Measurements from ENCODE around the gene UST.

Gene UST

DNA sequence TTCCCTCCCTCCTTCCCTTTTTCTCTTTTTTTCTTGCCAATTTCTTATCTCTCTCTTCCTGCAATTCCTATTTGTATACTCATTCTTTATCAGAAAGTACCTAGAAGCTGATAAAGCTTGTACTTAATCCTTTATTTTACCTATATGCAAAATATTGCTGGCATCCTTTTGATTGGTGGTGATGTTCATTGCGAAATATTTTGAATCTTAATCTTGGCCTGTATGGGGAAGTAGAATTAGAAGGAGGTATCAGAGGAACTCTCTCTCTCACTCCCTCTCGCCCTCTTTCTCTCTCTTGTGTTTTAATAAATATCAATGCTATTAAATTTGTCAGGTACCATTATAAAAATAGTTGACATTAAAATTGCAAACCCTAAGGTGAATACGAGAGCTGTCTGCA, 52.8 kb downstream of the UST start:
- no peak for DNase-seq

DNA sequence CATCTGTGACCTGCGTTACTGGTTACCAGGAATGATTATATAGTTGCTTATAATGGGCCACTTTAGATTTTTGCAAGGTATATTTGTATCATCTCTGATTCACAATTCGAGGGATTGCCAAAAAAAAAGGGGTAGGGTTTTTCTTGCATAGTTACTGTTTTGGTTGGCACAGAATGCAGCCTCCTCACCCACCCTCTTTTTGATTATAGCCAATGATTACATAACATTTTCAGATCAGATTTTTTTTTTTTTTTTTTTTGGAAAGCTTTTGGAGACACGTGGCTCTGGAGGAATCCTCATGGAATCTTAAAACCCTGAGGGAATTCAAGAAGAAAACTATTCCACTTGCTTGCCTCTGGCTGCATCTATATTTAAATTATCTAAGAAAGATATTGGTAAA, 53.7 kb downstream of the UST start:
- DNase-seq: no peak

DNA sequence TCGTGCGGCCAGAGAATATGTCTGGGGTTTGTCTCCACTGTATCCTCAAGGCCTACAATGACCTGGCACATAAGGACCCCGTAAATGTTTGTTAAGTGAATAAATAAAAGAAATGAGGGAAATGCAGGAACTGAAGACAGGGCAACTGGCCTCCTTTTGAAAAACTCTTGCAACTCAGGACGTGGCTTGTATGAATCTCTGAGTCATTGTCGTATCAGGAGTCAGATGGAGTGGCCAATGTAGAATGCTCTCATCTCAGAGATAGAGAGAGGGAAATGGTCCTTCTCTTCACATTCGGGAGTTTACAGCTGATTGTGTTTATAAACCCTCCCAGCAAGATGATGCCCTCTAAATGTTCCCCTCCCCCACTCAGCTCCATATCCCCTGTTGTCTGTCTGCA, 57.1 kb downstream of the UST start:
- no peak for DNase-seq

DNA sequence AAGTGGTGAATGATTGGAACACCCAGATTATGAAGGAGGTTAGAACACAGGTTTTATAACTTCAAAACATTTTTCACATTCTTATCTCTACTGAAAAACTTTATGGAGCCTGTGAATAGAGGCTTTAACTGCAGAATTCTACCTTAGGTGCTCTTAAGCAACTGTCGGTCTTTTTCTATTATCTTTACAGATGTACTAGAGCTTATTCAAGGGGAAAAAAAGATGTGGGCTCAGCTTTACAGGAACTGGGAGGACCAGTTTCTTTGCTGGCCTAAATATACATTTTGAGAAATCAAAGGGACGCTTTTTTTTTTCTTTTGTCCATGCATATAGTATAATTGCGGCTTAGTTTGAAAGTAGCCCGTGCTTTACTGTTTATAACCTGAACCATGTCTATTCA, 58.9 kb downstream of the UST start:
- DNase-seq: no peak

- no peak for DNase-seq
Observed at GRCh38 chr6:148807784-148808183, 61.0 kb downstream of the UST start.

DNA sequence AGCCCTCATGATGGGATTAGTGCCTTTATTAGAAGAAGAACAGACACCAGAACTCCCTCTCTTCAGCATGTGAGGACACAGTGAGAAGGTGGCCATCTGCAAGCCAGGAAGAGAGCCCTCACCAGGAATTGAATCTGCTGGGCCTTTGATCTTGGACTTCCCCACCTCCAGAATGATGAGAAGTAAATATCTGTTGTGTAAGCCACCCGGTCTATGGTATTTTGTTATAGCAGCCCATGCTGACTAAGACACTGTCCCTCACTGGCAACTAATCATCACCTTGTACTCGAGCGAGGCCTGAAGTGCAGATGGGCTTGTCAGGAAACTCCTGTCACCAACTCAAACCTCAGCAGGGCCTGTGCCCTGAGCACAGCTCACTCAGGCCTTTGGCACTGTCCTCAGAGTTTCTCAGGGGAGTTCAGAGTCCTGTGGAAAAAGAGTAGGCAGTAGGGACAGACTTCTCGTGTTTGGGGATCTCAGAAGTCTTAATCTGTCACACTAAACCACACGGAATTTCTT, 62.0 kb downstream of the UST start:
- DNase-seq: no peak

- DNase-seq: no peak
Observed at GRCh38 chr6:148811459-148811858, 64.6 kb downstream of the UST start.

GRCh38 chr6:148814082-148814790, 67.4 kb downstream of the UST start:
- DNase-seq: no peak

- DNase-seq: no peak
Observed at GRCh38 chr6:148814869-148815268, 68.0 kb downstream of the UST start.

DNA sequence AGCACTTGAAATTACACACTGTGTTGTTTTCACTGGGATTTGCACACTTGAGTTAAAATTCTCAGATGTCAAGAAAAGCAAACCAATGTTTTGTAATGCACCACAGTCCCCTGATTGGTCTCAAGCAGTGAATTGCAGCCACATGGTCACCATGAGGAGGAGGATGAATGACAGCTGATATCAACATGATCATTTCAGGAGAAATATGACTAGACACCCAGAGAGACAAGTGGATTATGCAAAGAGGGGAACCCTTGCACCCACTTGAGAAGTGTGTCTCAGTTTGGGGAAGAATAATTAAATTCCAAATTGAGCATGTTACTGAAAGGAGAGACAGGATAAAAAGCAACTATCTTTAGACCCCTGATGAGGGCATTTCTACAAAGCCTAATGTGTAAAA, 69.3 kb downstream of the UST start:
- DNase-seq: no peak

GRCh38 chr6:148817689-148818088, 70.9 kb downstream of the UST start:
- no peak for DNase-seq

- DNase-seq: no peak
Observed at GRCh38 chr6:148818939-148819575, 72.2 kb downstream of the UST start.

- DNase-seq: no peak
Observed at GRCh38 chr6:148819852-148820251, 73.0 kb downstream of the UST start.

DNA sequence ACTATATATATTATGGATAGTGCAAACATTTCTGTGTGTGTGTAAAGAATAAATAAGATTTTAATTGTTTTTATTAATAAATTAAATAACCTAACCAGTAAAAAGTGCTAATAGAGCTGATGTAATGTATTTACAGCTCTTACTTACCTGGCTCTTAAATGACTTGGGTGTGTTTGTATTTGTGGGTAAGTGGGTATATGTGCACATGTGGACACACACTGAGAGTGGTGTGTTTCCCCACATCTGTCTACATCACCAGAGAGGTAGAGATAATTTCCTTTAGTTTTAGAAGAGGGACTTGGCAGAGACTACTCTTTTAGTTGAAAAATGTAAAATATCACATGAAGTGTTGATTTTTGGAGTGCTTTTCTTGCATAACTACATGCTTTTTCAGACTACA, 76.0 kb downstream of the UST start:
- no peak for DNase-seq

- DNase-seq: no peak
Observed at GRCh38 chr6:148824291-148824690, 77.5 kb downstream of the UST start.

DNA sequence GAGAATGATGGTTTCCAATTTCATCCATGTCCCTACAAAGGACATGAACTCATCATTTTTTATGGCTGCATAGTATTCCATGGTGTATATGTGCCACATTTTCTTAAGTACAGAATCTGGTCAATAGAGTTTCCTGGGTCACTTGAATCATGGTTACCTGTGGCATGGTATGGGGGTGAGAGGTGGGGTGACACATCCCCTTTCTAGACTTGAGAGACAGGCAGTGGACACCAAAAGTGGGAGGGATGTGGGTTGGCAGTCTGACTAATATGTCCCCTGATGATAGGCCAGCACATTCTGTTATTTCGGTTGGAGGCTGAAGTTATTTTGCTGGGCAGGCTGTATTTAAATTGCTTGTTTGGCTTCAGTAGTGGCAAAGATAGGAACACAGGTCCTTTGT, 78.1 kb downstream of the UST start:
- DNase-seq: no peak

GRCh38 chr6:148825492-148825891, 78.7 kb downstream of the UST start:
- DNase-seq: no peak

DNA sequence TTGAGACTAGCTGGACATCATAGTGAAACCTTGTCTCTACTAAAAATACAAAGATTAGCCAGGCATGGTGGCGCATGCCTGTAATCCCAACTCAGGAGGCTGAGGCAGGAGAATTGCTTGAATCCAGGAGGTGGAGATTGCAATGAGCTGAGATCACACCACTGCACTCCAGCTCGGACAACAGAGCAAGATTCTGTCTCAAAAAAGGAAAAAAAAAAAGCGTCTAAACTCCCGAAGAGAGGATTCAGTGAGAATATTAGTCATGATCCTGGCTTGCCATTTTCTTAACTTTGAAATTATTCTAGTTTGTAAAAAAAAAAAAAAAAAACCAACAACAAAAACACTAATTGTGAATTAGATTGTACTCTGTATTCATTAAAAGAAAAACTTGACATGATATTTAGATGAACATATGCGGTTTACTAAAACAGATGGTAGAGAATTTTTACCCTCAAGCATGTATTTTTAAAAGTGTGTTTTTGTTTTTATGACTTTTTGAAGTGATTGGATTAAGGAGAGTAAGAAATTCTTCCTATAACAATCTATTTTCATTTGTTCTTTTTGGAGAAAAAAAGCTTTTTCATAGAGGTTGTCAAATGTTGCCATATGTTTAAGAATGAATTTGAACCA, 80.7 kb downstream of the UST start:
- no peak for DNase-seq

GRCh38 chr6:148828047-148828446, 81.2 kb downstream of the UST start:
- DNase-seq: no peak

DNA sequence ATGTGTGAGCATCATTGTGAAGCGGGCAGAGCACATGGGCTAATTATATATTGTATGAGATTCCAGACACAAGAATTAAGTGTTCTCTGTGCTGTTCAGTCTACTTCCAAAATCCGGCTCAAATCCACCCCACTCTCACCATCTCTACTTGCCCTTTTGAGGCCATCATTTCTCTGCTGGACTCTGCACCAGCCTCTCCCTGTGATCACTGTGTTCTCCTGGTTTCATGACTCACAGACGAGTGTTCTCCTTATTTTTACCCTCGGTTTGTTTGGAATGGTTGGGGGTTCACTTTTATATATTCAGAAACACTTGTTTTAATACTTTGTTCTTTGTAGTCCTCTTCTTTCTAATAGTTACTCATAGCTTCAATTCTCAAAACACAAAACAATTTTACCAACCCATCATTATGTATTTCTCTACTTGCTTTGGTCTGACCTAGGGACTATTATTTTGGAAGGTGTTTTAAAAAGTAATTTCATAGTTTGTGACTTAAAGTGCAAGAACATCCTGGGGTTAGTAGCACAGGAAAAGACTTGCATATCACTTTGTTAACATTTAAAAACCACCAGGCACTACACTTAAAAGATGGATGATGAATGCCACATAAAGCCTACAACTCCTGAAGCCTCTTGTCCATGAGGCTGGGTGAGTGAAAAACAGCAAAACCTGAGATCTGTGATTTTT, 82.7 kb downstream of the UST start:
- no peak for DNase-seq

DNA sequence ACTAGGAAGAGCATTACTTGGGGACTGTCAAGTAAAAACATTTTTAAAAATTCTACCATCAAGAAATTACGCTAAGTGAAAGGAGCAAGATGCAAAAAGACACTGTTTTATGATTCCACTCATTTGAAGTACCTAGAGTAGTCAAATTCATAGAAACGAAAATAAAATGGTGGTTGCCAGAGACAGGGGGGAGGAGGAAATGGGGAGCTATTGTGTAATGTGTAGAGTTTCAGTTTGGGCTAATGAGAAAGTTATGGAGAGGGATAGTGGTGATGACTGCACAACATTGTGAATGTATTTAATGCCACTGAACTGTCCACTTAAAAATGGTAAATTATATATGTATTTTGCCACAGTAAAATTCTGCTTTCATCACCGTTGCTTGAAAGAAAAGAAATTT, 83.8 kb downstream of the UST start:
- no peak for DNase-seq

- no peak for DNase-seq
Observed at GRCh38 chr6:148831064-148831463, 84.2 kb downstream of the UST start.

Data from anterior cingulate cortex (tissue), 58 donors.